Stimulated activated CD4-positive, alpha-beta T cell treated with anti-CD3 and anti-CD28 coated beads, TNF-alpha, amount 100 ng/mL, for 24 hours (primary cell): ENCODE results near the gene CFAP46.
"Not testable (repeated sequence)": the region's sequence is repeated elsewhere in the genome, so short reads cannot be mapped to it uniquely, and the experiment has no call there.

Experiments
- DNase-seq, 3 experiments: peaks; one replicate each; pipeline ENCODE4 v3.0.0-alpha.2; 2020; ENCODE audit warnings: low read depth in 3 of 3

CFAP46 gene

GRCh38 chr10:132807621-132808049 lies 134.7 kb downstream of the CFAP46 start:
- DNase-seq, result no peak

- DNase-seq, result no peak
Measured at GRCh38 chr10:132806561-132807003, 135.8 kb downstream of the CFAP46 start.

- no peak for DNase-seq
Measured at GRCh38 chr10:132806110-132806509, 136.3 kb downstream of the CFAP46 start.

GRCh38 chr10:132805599-132805998 lies 136.8 kb downstream of the CFAP46 start:
- DNase-seq, result no peak

GRCh38 chr10:132804785-132805426 lies 137.5 kb downstream of the CFAP46 start:
- DNase-seq, result no peak

- DNase-seq, result no peak
Measured at GRCh38 chr10:132804287-132804686, 138.1 kb downstream of the CFAP46 start.

- DNase-seq, result no peak
Measured at GRCh38 chr10:132803416-132804210, 138.8 kb downstream of the CFAP46 start.

GRCh38 chr10:132802694-132803320 lies 139.6 kb downstream of the CFAP46 start:
- DNase-seq, result no peak

- no peak for DNase-seq
Measured at GRCh38 chr10:132802048-132802447, 140.3 kb downstream of the CFAP46 start.

- no peak for DNase-seq
Measured at GRCh38 chr10:132799865-132800264, 142.5 kb downstream of the CFAP46 start.

- no peak for DNase-seq
Measured at GRCh38 chr10:132798876-132799275, 143.5 kb downstream of the CFAP46 start.

GRCh38 chr10:132798403-132798802 lies 144.0 kb downstream of the CFAP46 start:
- DNase-seq, result no peak

GRCh38 chr10:132797986-132798385 lies 144.4 kb downstream of the CFAP46 start:
- not testable (repeated sequence) for DNase-seq

GRCh38 chr10:132796846-132797245 lies 145.5 kb downstream of the CFAP46 start:
- DNase-seq, result no peak

GRCh38 chr10:132793871-132794849 lies 148.2 kb downstream of the CFAP46 start:
- DNase-seq, result no peak

- no peak for DNase-seq
Measured at GRCh38 chr10:132793213-132793612, 149.2 kb downstream of the CFAP46 start.

GRCh38 chr10:132792796-132793195 lies 149.6 kb downstream of the CFAP46 start:
- DNase-seq, result no peak

- not testable (repeated sequence) for DNase-seq
Measured at GRCh38 chr10:132792099-132792498, 150.3 kb downstream of the CFAP46 start.

GRCh38 chr10:132790934-132791829 lies 151.2 kb downstream of the CFAP46 start:
- DNase-seq, result no peak

- no peak for DNase-seq
Measured at GRCh38 chr10:132790470-132790869, 151.9 kb downstream of the CFAP46 start.
